ENCODE measurements around the gene TEKTIP1.
"Not testable (repeated sequence)": the region's sequence is repeated elsewhere in the genome, so short reads cannot be mapped to it uniquely, and the experiment has no call there.

Gene TEKTIP1

DNA sequence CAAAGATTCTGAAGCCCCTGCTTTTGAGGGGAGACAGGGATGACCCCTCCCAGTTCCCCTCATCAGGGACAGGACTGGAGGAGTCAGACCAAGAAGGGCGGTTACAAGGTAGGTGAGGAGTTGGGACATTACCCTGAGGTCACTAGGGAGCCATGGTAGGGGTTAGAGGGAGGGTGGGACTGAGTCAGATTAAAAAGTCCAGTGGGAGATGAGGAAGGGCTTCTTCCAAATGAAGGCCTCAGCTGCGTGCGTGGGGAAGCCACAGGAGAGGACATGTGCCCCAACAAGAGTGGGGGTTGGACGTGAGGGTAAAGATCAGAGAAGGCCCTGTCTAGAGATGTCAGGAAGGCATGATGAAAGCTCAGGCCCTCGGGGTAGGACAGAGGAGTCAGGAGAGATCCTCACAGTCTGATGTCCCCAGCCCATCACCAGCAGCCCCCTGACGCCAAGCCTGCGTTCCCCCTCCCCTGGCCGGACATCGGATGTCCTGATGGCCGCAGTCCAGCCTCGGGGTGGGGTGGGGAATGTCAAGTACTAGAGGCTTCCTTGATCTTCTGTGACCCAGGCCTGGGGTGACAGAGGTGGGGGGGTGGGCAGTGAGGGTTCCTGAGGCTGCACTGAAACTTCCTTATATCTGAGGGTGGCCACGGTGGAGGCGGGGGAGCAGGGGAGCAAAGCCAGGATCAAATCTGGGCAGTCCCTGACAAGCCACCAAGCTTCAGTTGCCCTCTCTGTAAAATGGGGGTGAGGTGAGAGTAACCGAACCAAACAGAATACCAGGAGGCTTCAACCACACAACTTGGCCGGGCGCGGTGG, 24.9 kb downstream of the TEKTIP1 start:
- DNase-seq = no peak

DNA sequence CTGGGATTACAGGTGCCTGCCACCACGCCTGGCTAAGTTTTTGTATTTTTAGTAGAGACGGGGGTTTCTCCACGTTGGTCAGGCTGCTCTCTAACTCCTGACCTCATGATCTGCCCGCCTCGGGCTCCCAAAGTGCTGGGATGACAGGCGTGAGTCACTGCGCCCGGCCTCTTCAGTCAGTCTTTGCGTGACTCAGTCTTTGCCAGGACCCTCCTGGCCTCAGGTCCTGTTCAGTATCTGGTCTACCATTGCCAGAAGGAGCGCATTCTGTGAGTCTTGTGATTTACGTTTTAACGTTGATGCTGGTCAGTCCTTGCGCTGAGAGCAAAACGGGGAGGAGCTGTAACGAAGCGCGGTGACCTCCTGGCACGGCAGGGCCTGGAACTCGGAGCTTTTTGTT, 26.2 kb downstream of the TEKTIP1 start:
- no peak for DNase-seq

DNA sequence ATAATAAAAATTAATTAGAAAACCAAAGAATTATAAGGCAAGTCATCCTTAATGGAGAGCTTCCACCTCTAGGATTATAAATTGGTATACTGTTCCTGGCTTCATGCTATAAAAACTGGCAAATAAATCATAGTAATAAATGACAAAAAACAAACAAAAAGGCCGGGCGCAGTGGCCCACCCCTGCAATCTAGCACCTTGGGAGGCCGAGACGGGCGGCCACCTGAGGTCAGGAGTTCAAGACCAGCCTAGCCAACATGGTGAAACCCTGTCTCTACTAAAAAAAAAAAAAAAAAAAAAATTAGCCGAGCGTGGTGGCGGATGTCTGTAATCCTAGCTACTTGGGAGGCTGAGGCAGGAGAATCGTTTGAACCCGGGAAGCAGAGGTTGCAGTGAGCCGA, 31.1 kb downstream of the TEKTIP1 start:
- not testable (repeated sequence) for DNase-seq

GRCh38 chr19:3570606-3571011, 31.6 kb downstream of the TEKTIP1 start:
- no peak for DNase-seq

GRCh38 chr19:3572132-3572854, 33.3 kb downstream of the TEKTIP1 start:
- DNase-seq = peak; percentile 99 to 100

- DNase-seq = no peak
Measured at GRCh38 chr19:3572855-3573161, 33.8 kb downstream of the TEKTIP1 start, which contains the start of gene HMG20B. Gene HMG20B (plus strand): TSS chr19:3572944. CDS start chr19:3573310, 366 bp downstream.

GRCh38 chr19:3573162-3573857, 34.3 kb downstream of the TEKTIP1 start:
- DNase-seq = no peak

DNA sequence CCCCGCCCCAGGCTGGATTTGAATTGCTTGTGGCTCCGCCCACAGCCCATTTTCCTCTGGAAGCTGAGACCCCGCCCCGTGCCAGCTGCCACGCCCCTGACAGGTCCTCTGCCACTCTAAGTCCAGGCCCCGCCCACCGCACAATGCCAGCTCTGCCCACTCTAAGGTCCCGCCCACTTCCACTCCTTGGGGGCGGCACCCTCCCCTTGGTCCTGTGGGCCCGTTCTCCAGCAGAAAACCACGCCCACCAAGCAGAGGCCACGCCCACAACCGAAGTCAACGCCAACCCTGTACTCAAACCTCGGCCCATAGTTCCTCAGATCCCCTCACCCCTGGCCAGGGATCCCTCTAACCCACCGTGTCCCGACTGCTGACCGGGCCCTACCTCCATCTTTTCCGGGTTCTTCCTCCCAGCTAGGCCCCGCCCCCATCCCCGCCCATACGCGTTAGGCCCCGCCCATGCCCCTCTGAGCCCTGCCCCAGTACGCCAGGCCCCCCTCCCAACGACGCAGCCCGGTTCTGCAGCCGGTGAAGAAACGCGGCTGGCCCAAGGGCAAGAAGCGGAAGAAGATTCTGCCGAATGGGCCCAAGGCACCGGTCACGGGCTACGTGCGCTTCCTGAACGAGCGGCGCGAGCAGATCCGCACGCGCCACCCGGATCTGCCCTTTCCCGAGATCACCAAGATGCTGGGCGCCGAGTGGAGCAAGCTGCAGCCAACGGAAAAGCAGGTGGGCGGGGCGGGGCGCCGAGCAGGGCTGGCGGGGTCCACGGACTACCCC, 35.1 kb downstream of the TEKTIP1 start:
- DNase-seq = peak; percentile 88 to 93

- peak; percentile 33 to 36 for DNase-seq
Measured at GRCh38 chr19:3575260-3575741, 36.3 kb downstream of the TEKTIP1 start.

- no peak for DNase-seq
Measured at GRCh38 chr19:3575949-3576673, 37.1 kb downstream of the TEKTIP1 start.

DNA sequence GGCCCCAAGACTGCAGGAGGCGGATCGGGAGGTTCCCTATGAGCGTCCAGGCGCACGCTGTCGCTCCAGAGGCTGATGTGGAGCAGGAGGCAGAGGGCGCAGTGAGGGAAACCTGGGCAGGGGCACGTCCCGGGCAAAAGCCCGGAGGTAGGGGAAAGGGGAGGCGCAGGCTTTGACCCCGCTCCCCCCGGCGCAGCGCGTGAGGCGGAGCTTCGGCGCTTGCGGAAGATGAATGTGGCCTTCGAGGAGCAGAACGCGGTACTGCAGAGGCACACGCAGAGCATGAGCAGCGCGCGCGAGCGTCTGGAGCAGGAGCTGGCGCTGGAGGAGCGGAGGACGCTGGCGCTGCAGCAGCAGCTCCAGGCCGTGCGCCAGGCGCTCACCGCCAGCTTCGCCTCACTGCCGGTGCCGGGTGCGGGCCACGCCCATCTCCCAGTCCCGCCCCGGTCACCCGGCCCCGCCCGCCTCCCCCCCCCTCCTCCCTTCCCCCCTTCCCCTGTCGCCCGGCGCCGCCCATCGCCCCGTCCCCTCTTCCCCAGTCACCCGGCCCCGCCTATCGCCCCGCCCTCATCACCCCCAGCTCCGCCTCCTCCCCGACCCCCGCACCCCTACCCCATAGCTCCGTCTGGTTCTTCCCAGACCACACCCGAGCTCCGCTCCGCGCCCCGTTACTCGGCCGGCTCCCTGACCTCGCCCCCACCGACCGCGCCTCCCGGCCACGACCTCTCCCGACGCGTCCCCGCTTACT, 37.9 kb downstream of the TEKTIP1 start:
- no peak for DNase-seq

- DNase-seq = no peak
Measured at GRCh38 chr19:3577723-3578344, 38.9 kb downstream of the TEKTIP1 start.

GRCh38 chr19:3578390-3578789, 39.4 kb downstream of the TEKTIP1 start:
- no peak for DNase-seq

GRCh38 chr19:3580156-3580934, 41.4 kb downstream of the TEKTIP1 start:
- no peak for DNase-seq

GRCh38 chr19:3581792-3582191, 42.8 kb downstream of the TEKTIP1 start:
- not testable (repeated sequence) for DNase-seq

GRCh38 chr19:3584036-3584802, 45.2 kb downstream of the TEKTIP1 start:
- not testable (repeated sequence) for DNase-seq

GRCh38 chr19:3585301-3586126, 46.5 kb downstream of the TEKTIP1 start, which contains the start of gene GIPC3:
Gene GIPC3 (plus strand): TSS chr19:3585478. CDS start chr19:3585598, 120 bp downstream.
- DNase-seq = no peak

- DNase-seq = peak; percentile 32 to 34
Measured at GRCh38 chr19:3586127-3586626, 47.2 kb downstream of the TEKTIP1 start.
